Pons (tissue), 1 donor: ENCODE measurements around the gene MPPE1.
"Not testable (repeated sequence)": the region's sequence is repeated elsewhere in the genome, so short reads cannot be mapped to it uniquely, and the experiment has no call there.

Experiments
- DNase-seq: peaks from one replicate; pipeline ENCODE4 v3.0.0-alpha.2; 2016; ENCODE audit warnings: low spot score

Gene MPPE1, protein sequence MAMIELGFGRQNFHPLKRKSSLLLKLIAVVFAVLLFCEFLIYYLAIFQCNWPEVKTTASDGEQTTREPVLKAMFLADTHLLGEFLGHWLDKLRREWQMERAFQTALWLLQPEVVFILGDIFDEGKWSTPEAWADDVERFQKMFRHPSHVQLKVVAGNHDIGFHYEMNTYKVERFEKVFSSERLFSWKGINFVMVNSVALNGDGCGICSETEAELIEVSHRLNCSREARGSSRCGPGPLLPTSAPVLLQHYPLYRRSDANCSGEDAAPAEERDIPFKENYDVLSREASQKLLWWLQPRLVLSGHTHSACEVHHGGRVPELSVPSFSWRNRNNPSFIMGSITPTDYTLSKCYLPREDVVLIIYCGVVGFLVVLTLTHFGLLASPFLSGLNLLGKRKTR

DNA sequence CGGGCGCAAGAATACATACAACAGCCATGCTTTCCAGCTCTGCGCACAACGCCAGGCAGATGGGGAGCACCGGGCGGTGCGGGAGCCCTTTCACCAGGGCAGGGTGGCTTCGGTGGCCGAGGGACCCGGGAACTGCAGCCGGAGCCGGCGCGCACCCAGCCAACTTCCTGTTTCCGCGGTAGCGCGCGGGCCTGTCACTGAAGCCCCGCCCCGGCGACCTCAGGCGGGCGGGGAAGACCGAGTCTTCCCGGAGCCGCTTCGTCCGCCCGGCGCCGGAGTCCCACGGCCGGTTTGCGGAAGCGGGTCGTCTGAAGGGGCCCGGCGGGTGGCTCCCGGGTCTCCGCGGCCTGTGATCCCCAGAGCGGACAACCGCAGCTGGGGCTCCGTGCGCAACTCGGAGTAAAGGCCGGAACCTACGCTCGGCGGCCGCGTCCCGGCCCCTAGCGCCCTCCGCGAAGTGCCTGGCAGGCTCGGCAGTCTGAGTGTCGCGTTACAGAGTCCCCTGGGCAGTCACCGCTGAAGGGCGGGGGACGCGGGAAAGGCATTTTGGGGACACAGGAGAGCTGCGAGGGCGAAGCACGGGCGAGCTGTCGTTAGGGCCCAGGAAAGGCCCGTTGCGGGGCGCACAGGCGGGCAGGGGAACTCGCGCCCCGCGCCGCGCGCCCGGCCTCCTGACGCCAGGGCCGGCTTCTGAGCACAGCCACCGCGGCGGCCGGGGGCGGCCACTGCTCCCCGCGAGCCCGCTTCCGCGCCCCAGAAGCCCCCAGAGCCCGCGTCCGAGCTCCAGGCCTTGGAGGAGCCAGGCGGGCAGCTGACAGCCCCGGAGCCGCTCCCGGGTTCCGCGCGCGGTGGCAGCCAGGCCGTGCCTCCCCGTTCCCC is at the start of gene MPPE1:
Gene MPPE1 (minus strand): TSS at position 136 of the 879 bp plus-strand sequence. CDS start 11,053 bp downstream, outside the sequence.
- peak; percentile 85 for DNase-seq

DNA sequence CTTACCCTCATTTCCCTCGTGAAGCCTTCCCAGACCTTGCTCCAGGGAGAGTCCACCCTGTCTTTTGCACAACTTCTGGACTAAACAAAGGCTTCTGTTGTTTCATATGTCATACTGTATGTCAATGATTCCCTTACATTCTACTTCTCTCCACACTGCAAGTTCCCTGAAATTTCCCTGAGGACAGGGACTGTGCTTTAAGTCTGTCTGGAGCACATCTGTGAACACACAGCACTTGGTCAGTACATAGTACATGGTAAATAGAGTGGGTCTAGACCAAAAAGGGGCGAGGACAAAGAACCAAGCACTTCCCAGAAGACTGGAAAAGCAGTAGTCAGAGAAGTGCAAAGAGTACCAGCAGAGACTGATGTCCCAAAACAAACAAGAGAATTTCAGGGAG is 49.5 kb upstream of the MPPE1 start:
- DNase-seq: no peak

DNA sequence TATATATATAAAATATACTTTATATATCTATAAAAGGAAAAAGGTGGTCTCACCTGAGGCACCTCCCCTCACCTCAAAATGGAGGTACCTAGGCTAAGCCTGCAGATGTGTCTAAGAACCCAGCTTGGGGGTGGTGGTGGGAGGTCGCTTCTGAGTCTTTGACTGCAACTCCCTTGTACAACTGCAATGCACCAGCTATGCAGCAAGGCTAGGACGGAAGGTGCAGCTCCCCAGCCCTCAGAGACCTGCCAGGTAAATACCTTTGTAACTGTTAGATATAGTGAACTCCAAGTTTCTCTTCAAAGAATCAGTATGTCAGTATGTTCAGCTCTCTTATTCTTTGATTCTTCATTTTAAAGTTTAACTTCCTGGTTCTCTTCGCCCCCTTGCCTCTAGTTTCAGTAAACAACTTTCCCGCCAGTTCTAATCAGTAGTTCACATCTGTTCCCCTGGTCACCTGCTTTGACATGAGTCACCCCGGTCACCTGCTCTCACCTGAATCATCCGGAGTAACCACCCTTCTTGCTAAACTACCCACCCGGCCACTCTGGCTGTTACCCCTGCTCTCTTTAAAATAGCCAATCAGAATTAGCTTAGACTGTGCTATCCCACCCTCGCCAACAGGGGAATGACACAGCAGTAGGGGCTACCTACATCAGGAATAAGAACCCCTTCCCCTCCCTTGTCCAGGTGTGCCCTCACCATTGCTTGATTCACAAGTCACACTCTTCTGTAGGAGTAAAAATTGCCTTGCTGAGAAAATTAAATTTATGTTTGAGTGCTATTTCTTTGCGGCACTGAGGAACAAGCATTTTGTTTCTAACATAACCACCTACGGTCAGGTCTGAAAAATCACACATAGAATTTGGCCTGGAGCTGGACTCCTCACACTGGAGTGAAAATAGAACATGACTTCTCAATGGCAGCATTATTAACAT is 48.5 kb upstream of the MPPE1 start:
- no peak for DNase-seq

DNA sequence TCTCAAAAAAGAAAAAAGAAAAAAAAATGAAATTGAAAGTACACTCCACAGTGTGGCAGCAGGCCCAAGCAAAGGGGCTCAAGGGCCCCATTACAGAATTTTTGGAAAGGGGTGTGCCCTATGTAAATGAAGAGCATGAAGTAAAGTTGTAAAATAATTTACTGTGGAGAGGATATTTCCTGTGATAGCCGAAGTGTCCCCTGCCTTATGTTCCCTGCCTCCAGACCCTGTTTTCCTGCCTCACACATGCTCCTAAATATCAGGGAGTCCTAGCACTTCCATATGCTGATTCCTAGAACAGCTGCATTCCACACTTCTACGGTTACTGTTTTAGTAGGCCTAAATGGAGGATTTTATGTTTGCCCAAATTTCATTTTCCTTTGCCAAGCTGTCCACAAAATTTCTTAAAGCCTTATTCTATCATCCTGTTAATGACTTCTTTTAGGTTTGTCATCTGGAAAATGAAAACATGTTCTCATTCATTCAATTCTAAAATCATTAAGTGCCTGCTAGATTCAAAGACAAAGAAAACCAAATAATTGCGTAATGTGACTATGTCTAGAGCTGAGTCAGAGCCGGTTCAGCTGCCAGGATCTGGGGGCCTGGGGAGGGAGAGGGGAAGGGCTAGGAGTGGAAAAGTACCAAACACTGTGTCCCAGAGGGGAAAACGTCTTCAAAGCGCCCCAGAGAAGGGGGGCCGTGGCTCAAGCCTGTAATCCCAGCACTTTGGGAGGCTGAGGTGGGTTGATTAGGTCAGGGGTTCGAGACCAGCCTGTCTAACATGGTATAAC is 47.3 kb upstream of the MPPE1 start:
- peak; percentile 31 for DNase-seq

DNA sequence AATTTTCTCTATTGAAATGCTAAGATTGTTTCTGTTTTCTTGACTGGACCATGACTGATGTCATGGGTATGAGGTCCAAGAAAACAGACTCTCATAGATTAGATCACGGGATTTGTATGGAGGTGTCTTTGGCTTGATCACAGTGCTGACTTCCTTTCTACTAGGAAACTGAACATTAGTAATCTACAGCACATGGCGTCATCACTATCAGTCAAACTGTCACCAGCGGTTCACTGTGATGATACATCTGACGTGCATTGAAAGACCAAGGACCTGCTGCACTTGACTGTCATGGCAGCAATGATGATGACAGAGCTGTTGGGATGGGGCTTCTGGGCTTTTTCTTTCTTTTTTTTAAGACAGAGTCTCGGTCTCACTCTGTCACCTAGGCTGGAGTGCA is 45.0 kb upstream of the MPPE1 start:
- no peak for DNase-seq

DNA sequence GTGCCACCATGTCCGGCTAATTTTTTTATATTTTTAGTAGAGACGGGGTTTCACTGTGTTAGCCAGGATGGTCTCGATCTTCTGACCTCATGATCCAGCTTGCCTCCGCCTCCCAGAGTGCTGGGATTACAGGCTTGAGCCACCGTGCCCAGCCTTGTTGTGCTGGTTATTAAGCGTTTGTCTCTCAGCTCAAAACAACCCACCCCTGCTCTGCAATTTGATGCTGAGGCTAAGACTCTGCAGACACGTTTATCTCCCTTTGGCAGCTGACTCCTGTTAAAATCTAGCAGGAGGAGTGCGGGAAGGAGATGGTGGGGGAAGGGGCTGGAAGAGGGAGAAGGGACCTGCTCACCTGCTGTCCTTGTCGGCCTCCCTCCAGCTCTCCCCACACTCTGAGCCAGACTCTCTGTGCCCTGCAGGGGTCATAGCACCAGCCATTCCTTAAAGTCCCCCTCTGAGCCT is 43.3 kb upstream of the MPPE1 start:
- DNase-seq: no peak

DNA sequence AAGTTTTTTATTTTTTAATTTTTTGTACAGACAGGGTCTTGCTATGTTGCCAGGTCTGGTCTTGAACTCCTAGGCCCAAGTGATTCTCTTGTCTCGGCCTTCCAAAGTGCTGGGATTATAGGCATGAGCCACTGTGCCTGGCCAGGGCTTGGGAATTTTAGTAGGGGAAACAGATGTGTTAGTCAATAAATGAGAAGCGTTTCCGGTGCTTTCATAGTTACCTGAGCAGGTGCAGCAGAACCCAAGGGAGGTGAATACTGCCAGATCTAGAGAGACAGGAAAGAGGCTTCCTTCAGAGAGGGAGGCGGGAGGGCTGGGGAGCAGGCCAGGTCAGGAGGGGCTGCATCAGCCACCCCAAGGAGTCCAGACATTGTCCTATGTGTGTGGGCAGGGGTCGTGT is 42.7 kb upstream of the MPPE1 start:
- no peak for DNase-seq

DNA sequence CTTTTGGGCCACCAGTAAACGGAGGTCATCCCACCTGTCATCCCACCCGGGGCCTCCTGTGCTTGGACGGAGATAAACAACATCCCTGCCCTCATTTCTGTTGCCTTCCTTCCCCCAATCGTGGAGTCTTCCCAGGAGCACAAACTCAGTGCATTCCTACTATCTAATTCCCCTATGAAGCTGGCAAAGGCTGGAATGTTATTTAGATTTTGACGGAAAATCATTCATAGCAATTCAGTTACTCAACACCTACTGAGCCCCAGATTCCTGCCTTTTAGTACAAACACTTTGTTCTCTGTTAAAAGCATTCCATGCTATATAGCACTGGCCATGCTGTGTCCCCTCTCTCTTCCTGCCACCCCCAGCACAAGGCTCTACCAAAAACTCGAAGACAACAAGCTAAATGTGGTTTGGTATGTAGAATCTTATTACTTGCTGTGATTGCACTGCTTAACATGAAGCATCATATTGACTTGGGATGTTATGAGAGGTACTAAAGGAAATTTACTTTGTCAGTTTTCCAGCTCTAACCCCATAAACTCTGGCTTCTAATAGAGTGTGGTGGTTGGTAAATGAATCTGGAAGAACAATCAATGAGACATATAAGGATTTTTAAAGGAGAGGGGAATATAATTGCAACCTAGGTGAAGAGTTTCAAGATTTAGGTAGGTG is 40.9 kb upstream of the MPPE1 start:
- no peak for DNase-seq

DNA sequence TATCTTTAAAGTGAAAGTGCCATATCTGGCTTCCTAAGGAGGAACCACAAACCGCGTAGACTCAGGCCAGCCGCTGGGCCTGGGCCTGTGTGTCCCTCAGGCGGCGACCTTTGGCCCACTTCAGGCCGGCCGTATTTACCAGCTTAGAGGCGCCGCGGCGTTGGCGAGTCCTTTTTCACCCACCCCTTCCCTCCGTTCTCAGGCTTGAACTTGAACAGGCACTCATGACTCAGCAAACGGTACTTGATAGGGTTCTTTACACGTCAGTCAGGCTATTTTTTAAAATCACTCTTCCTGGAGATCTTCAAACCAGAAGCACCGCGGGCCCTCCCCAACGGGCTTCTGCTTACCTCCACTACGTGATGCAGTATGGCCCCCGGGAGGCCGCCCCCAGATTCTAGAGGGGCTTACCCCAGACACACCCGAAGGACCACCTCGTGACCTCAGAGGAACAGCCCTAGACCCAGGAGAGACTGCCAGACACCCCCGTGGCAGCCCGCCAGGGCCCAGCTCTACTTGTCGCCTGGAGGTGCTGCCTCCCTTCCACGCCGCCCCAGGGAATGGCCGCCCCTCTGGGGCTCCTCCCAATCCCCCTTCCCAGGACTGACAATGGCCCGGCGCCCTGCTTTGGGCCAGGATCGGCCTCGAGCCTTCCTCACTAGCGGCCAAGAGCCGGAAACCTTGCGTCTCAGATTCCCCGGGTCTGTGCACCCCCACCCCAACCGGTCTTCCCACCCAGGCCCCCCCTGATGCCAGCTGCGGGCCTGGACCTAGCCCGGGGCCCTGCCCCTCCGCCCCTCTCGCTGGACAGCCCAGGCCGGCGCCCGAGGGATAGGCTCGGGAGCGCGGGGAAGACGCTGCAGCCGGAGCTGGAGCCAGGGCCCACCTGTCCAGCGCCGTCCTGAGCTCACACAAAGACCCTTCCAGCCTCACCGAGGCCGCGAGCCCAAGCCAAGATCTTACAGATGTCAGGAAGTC is 39.4 kb upstream of the MPPE1 start:
- peak; percentile 73 for DNase-seq

DNA sequence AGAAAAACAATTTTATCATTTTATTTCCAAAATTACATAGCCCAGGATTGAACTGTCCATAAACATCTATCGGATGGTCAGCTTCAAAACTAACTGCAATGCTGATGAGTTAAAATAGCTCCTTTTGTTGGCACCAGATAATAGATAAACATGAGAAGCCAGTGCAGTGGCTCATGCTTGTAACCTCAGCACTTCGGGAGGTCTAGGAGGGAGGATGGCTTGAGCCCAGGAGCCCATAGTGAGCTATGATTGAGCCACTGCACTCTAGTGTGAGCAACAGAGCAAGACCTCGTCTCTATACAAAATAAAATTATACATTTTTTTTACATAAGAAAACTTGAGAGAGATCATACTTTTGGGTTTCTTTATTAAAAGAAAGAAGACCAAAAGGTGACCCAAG is 38.6 kb upstream of the MPPE1 start:
- no peak for DNase-seq

DNA sequence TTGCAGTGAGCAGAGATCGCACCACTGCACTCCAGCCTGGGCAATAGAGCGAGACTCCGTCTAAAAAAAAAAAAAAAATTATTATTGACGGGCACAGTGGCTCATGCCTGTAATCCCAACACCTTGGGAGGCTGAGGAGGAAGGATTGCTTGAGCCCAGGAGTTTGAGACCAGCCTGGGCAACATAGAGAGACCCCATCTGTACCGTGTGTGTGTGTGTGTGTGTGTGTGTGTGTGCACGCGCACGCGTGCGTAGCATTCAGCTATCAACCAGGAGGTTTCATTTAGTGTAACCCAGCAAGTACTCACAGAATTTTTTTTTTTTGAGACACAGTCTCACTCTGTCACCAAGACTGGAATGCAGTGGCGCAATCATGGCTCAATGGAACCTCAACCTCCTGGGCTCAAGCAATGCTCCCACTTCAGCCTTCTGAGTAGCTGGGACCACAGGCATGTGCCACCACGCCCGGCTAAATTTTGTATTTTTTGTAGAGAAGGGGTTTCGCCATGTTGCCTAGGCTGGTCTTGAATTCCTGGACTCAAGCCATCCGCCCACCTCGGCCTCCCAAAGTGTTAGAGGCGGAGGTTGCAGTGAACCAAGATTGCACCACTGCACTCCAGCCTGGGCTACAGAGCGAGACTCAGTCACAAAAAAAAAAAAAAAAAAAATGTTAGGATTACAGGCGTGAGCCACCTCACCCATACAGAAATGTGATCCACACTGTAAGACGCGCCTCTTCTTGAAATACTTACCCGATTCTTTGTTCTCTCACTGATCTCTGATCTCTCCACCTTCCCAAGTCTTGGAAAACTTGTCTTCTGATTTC is 37.9 kb upstream of the MPPE1 start:
- not testable (repeated sequence) for DNase-seq

DNA sequence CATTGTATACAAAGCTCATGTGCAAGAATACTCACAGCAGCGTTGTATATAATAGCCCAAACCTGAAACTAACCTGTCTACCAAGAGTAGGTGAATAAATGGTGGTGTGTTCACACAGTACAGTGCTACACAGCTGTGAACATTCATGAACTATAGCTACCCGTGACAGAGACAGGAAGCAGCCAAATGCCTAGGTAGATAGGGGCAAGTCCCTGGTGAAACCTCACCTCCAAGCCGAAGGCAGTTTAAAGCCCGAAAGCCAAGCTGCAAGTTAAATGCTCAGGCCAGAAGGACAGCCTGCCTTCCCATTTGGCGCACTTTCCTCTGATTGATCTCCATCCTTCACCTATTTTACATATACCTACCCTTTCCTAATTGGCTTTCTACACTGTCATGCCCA is 36.7 kb upstream of the MPPE1 start:
- DNase-seq: no peak

DNA sequence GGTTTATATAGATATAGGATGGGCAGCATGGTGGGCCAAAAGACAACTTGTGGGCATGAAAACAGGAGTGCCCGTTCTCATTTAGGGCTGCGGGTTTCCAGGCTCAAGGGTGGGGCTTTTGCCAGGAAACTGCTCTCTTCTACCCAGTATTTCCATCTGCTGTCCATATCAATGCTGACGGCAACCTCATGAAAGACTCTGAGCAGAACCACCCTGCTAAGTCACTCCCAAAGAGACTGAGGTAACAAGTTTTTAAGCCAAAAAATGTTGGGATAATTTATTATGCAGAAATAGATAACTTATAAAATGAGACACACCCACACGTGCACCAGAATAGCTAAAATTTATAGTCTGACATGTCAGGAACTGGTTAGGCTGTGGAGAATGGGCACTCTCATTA is 36.1 kb upstream of the MPPE1 start:
- no peak for DNase-seq

DNA sequence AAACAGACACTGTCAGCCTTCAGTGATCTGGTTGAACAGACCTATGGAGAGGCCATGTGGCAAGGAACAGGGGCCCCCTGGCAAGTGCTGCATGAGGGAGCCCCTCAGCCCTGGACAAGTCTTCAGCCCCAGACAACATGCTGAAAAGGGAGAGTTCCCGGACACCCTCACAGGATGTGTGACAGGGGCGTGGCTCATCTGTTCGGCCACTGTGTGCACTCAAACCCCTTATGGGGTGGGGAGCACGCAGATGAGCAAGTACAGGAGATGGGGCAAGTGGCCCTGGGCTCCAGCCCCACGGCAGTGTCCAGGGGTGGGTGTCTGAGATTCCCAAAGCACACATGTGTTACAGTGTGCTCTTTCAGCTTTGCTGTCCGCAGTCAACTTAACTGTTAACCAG is 35.4 kb upstream of the MPPE1 start:
- no peak for DNase-seq

DNA sequence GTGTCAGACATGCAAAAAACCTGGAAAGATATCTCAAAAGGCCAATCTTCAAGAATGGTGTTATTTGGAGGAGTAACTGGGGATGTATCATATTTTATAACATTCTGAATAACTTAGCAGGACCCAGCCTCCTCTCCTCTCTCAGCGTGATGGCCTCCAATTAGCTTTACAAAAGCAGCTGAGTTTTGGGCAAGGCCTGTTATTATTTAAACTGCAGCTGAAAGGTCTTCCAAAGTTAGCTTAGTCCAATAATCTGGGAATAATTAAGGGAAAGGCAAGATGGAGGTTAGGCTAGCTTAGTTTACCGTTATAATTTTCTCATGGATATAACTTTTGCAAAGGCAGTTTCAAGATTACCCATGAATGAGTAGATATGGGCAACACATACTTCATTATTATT is 32.8 kb upstream of the MPPE1 start:
- no peak for DNase-seq

DNA sequence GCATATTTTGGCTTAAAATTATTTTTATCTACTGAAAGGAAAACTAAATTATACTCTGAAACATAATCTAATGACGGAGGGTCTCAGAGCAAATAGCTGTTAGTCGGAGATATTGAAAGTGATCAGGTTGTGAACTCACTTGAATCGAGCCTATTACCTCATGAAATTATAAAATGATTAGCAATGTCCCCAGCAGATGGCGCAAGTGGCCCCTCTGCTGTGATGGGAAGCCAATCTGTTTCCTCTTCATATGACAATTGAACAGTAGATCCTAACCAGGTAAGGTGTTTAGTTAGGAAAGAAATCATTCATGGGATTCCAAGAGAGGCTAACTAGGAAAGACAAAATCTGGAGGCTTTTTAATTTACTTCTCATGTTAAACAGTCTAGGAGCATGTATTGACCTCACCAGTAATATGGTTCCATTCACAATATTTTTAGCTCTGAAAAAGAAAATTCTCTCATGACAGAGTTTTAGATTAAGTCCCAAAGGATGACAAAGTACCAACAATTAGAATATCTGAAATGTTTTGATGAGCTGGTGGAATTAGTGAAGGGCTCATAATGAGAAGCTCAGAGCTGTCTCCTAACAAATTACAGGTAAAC is 29.9 kb upstream of the MPPE1 start:
- DNase-seq: peak; percentile 64

DNA sequence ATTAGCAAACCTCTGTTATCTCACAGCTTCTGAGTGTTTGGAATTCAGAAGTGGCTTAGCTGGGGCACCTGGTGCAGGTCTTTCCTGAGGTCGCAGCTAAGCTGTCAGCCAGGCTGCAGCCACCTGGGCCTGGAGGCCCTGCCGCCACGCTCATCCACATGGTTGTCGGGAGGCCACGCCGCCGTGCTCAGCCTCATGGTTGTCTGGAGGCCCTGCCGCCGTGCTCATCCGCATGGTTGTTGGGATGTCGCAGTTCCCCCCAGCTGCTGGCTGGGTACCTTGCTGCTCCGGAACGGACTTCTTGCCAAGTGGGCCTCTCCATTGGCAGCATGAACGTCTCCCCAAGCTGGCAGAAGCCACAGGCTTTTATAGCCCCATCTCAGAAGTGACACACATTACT is 24.3 kb upstream of the MPPE1 start:
- DNase-seq: no peak

DNA sequence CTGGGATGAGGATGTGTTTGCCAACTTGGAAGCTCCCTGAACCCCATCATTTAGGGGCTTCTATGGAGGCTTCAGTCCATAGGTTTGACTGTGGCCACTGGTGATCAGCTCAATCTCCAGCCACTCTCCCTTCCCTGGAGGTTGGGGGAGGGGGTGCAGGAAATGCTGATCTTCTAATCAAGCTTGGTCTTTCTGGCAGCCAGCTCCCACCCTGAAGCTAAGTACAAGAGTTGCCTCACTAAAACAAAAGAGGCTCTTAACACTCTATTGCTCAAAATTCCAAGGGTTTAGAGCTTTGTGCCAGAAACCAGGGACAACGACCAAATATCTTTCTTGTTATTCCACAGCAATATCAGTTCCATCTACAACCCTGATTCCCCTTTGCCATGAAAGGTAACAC is 19.4 kb upstream of the MPPE1 start:
- no peak for DNase-seq
